ENCODE results near the gene NMT1. TPM values are rescaled to one million over a fixed set of nuclear protein-coding genes. Genes with fewer than 3 reads are reported as not detected.

The NMT1 gene
- total and polyA plus RNA-seq, 2 of the 13 experiments (the other 11 are each of a cell fraction or from before 2014, with no cell fraction given), result 75.7 to 142 TPM

DNA sequence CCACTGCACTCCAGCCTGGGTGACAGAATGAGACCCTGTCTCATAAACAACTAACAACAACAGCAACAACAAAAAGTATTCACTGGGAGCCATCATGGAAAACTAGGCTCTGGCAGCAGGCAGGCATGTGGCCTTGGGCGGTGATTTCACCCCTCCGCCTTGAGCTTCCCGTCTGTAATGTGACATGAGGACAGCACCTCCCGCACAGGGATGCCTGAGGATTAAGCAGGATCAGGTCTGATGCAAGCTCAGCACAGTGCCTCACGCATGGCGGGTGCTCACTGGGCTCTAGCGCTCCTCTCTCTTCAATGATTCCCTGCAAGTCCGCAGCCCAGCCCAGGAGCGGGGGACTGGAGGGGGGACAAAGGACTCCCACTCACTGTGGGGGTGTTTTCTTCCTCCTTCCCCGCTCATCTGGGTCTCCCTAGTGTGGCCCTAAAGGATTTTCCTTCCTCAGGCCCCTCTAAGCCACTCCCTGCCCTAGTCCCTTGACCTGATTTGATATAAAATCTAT is 68.4 kb downstream of the NMT1 start (continued):
- peak; percentile 72; the same call in 1 of the 2 replicates for TF ChIP-seq KAT8 (CRISPR knock-in tag; IDR thresholded peaks at IDR 0.05)
- TF ChIP-seq ZNF891 (CRISPR knock-in tag; IDR thresholded peaks at IDR 0.05), result peak; percentile 27; the same call in 1 of the 2 replicates
- TF ChIP-seq ZBTB37 (CRISPR knock-in tag; IDR thresholded peaks at IDR 0.05), result no peak
- no peak for TF ChIP-seq GABPA (IDR thresholded peaks at IDR 0.05; ENCODE audit: low read depth, low read length)
- TF ChIP-seq GABPA (CRISPR knock-in tag; IDR thresholded peaks at IDR 0.05; ENCODE audit: low read depth), result no peak; the same call in 1 of the 2 replicates
- TF ChIP-seq HDAC2 (CRISPR knock-in tag; IDR thresholded peaks at IDR 0.05), result peak; percentile 54; the same call in 1 of the 2 replicates
- TF ChIP-seq DNMT3B (CRISPR knock-in tag; conservative IDR thresholded peaks at IDR 0.05), result 0 out of 2 replicates have a peak, but pooled peaks have one; percentile 33
- TF ChIP-seq FUBP1 (CRISPR knock-in tag; IDR thresholded peaks at IDR 0.05; ENCODE audit: borderline replicate concordance), result no peak
- no peak for TF ChIP-seq FIP1L1 (IDR thresholded peaks at IDR 0.05; ENCODE audit: borderline replicate concordance, insufficient read depth, low read depth, low read length)
- peak; percentile 51; the same call in 1 of the 2 replicates for TF ChIP-seq KDM5B (CRISPR knock-in tag; IDR thresholded peaks at IDR 0.05; ENCODE audit: borderline replicate concordance)
- no peak for TF ChIP-seq ZNF282 (IDR thresholded peaks at IDR 0.05; ENCODE audit: partially characterized antibody)
- TF ChIP-seq ZMYM4 (CRISPR knock-in tag; IDR thresholded peaks at IDR 0.05), result no peak
- peak; percentile 65 for TF ChIP-seq FOXA3 (CRISPR knock-in tag; IDR thresholded peaks at IDR 0.05)
- TF ChIP-seq ZNF547 (CRISPR knock-in tag; IDR thresholded peaks at IDR 0.05), result 0 out of 2 replicates have a peak, but pooled peaks have one; percentile 8
- TF ChIP-seq ATF7 (IDR thresholded peaks at IDR 0.05), result no peak
- no peak for TF ChIP-seq ATF7 (CRISPR knock-in tag; IDR thresholded peaks at IDR 0.05)
- TF ChIP-seq IRF9 (CRISPR knock-in tag; IDR thresholded peaks at IDR 0.05; ENCODE audit: borderline replicate concordance), result no peak
- TF ChIP-seq ETV6 (CRISPR knock-in tag; conservative IDR thresholded peaks at IDR 0.05), result 0 out of 2 replicates have a peak, but pooled peaks have one; percentile 49
- TF ChIP-seq HOXA3 (CRISPR knock-in tag; IDR thresholded peaks at IDR 0.05), result peak; percentile 54
- TF ChIP-seq, protein P1, sequence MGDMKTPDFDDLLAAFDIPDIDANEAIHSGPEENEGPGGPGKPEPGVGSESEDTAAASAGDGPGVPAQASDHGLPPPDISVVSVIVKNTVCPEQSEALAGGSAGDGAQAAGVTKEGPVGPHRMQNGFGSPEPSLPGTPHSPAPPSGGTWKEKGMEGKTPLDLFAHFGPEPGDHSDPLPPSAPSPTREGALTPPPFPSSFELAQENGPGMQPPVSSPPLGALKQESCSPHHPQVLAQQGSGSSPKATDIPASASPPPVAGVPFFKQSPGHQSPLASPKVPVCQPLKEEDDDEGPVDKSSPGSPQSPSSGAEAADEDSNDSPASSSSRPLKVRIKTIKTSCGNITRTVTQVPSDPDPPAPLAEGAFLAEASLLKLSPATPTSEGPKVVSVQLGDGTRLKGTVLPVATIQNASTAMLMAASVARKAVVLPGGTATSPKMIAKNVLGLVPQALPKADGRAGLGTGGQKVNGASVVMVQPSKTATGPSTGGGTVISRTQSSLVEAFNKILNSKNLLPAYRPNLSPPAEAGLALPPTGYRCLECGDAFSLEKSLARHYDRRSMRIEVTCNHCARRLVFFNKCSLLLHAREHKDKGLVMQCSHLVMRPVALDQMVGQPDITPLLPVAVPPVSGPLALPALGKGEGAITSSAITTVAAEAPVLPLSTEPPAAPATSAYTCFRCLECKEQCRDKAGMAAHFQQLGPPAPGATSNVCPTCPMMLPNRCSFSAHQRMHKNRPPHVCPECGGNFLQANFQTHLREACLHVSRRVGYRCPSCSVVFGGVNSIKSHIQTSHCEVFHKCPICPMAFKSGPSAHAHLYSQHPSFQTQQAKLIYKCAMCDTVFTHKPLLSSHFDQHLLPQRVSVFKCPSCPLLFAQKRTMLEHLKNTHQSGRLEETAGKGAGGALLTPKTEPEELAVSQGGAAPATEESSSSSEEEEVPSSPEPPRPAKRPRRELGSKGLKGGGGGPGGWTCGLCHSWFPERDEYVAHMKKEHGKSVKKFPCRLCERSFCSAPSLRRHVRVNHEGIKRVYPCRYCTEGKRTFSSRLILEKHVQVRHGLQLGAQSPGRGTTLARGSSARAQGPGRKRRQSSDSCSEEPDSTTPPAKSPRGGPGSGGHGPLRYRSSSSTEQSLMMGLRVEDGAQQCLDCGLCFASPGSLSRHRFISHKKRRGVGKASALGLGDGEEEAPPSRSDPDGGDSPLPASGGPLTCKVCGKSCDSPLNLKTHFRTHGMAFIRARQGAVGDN (CRISPR knock-in tag; IDR thresholded peaks at IDR 0.05), result peak; percentile 82
- peak; percentile 73; the same call in 1 of the 3 replicates for TF ChIP-seq MXI1 (IDR thresholded peaks at IDR 0.05; ENCODE audit: borderline replicate concordance, low read depth, low read length)
- peak; percentile 62; the same call in 1 of the 2 replicates for TF ChIP-seq ZSCAN25 (CRISPR knock-in tag; IDR thresholded peaks at IDR 0.05)
- TF ChIP-seq THAP11 (CRISPR knock-in tag; IDR thresholded peaks at IDR 0.05), result peak; percentile 66

Measured in HepG2 (cell line).